DOHH2 (cell line): ENCODE results near the gene SYT1.

ENCODE experiments used
- CTCF ChIP-seq: fragments of 200-600 bp; sonication (generic); IDR thresholded peaks from one replicate; pipeline ENCODE4 v1.5.1; 2014; ENCODE audit warnings: antibody characterized with exemption, mild to moderate bottlenecking, low read depth, low read length; ENCODE audit not compliant: poor library complexity, severe bottlenecking
- EZH2phosphoT487 ChIP-seq: fragments of 200-600 bp; sonication (generic); IDR thresholded peaks from 2 replicates; pipeline ENCODE4 v1.6.1; 2017; ENCODE audit warnings: borderline replicate concordance, mild to moderate bottlenecking, antibody characterized with exemption, low read length, moderate library complexity, mixed read lengths

GRCh38 chr12:79114896-79115295, 250.3 kb downstream of the SYT1 start:
- TF ChIP-seq CTCF (no peak), EZH2phosphoT487 (no peak)
